K562 treated with DMSO at 1 percent for 48 hours (cell line): ENCODE measurements around the gene SCAPER. TPM values are rescaled to one million over a fixed set of nuclear protein-coding genes. Genes with fewer than 3 reads are reported as not detected.

ENCODE experiments used
- total RNA-seq: library from RNA; unstranded; fragments of 300-600 nt; gene quantifications from 2 replicates; pipeline ENCODE4 v1.2.3, GENCODE V29; 2022; ENCODE audit warnings: low replicate concordance; ENCODE audit errors: extremely low read depth

The SCAPER gene
- not detected in 2 replicates for total RNA-seq

GRCh38 chr15:76905013-76905839 lies at the start of gene SCAPER:
SCAPER (minus strand) TSS chr15:76905340; CDS start chr15:76883817, 21,523 bp downstream.

GRCh38 chr15:76931397-76932134 lies 26.4 kb upstream of the SCAPER start, which contains the start of gene RCN2:
RCN2 (plus strand) TSS chr15:76931749; CDS start chr15:76931842, 93 bp downstream.

GRCh38 chr15:76336254-76337058 lies 568.7 kb downstream of the SCAPER start, which contains the start of gene ISL2:
ISL2 (plus strand) TSS chr15:76336773; CDS start chr15:76336884, 111 bp downstream.

GRCh38 chr15:76311100-76311953 lies 593.8 kb downstream of the SCAPER start, which contains the start of gene ETFA:
ETFA (minus strand) TSS chr15:76311469; CDS start chr15:76311388, 81 bp downstream.

Other genes with a start within 250 kb of the SCAPER start
- gene RCN2, start 26.4 kb upstream of the SCAPER start, total RNA-seq, result not detected in 2 replicates
- not detected in 2 replicates for gene PSTPIP1, start 89.8 kb upstream of the SCAPER start, total RNA-seq
- 767 TPM in 1 of 2 replicates, not detected in the other for gene TSPAN3, start 165.8 kb upstream of the SCAPER start, total RNA-seq